Effector memory CD8-positive, alpha-beta T cell (primary cell): ENCODE results near the gene SYCP3.

Source experiments
- ATAC-seq: fragments of 150-1000 bp; cut with Tn5 transposase; replicated peaks from 2 replicates; pipeline ENCODE4 v1.10.0; 2021; ENCODE audit warnings: mild to moderate bottlenecking, moderate library complexity
- DNase-seq, 3 experiments: peaks; one replicate each; pipeline ENCODE4 v3.0.0; 2021
- H3K27ac Mint-ChIP-seq, 2 donors: one replicate each; pipeline ENCODE4 v1.8.0; 2022; ENCODE audit warnings: mild to moderate bottlenecking in 2 of 2, mixed read lengths in 2 of 2, moderate library complexity in 2 of 2
- H3K27me3 Mint-ChIP-seq, 2 donors: one replicate each; pipeline ENCODE4 v1.8.0; 2022; ENCODE audit warnings: mixed read lengths in 2 of 2
- H3K36me3 Mint-ChIP-seq: one replicate; pipeline ENCODE4 v1.8.0; 2022; ENCODE audit warnings: mild to moderate bottlenecking, moderate library complexity, mixed read lengths; ENCODE audit not compliant: insufficient read depth
- H3K4me1 Mint-ChIP-seq, 2 donors: one replicate each; pipeline ENCODE4 v1.8.0; 2022; ENCODE audit warnings: low read depth in 2 of 2, mixed read lengths in 2 of 2
- H3K4me3 Mint-ChIP-seq, 2 donors: one replicate each; pipeline ENCODE4 v1.8.0; 2022; ENCODE audit warnings: mild to moderate bottlenecking in 2 of 2, mixed read lengths in 2 of 2, moderate library complexity in 2 of 2
- H3K9me3 Mint-ChIP-seq, 2 donors: one replicate each; pipeline ENCODE4 v1.8.0; 2022; ENCODE audit warnings: mixed read lengths in 2 of 2
- total RNA-seq, 9 experiments: gene quantifications; one replicate each; lab custom pipeline; 2026; lab: John Stamatoyannopoulos, UW

SYCP3 gene
- total RNA-seq: 0 to 2.2 (median 0.52) reads per million in 9 experiments

DNA sequence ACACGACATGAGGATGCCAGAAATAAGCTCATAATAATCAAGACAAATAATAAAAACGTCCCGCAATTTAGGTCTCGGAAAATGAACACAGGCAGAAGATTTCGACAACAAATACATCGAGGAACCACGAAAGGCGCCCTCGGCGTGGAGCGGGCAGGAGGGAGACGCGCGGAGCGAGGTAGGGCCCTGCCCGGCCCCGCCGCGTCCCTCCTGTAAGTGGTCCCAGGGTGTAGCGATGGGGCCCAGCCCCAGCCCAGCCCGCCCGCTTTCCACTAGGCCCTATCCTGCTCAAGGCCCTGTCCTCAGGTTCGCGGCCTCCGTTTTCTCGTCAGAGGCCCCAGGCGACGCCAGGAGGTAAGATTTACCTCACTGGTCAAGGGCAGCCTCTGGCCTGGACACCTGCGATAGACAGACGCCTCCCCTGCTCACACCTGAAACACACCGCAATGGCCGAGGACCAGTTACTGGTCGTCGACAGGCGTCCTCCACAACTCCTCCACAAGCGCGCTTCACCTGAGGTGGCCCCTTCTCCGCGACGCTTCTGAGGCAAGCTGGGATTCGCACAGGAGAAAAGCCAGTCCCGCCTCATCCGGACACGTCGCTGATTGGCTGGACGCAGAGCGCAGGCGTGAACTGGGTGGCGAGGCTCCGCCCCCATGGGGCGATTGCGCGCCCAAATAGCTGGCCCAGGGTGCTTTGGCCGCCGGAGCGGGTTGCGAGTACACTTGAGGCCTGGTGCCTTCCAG is at the start of gene SYCP3:
SYCP3 (minus strand) TSS at position 543 of the 746 bp plus-strand sequence. CDS start 1,527 bp downstream, outside the sequence.
- DNase-seq (no peak), ATAC-seq (no peak)
- Mint-ChIP-seq H3K27me3 (no peaks in the 10 kb centered on the region), H3K36me3 (peaks cover 9% of the 10 kb centered on the region), H3K9me3 (no peaks in the 10 kb centered on the region), H3K4me3 (no peak within 1 kb of the TSS), H3K27ac (no peak within 1 kb of the TSS), H3K4me1 (peaks cover 12 to 15% of the 10 kb centered on the region in 2 donors)

GRCh38 chr12:101785671-101786070 is 46.4 kb upstream of the SYCP3 start:
- DNase-seq (no peak), ATAC-seq (no peak)
- H3K4me3 Mint-ChIP-seq: no peak overlapping the region
- no peak overlapping the region for H3K27ac Mint-ChIP-seq
- peaks cover 9 to 18% of the 10 kb centered on the region in 2 donors for H3K4me1 Mint-ChIP-seq
- H3K36me3 Mint-ChIP-seq: peaks cover 43% of the 10 kb centered on the region
- no peaks in the 10 kb centered on the region for H3K27me3 Mint-ChIP-seq
- no peaks in the 10 kb centered on the region for H3K9me3 Mint-ChIP-seq

GRCh38 chr12:101784376-101784775 is 45.1 kb upstream of the SYCP3 start:
- H3K36me3 Mint-ChIP-seq: peaks cover 41% of the 10 kb centered on the region
- no peak for ATAC-seq
- peaks cover 8 to 12% of the 10 kb centered on the region in 2 donors for H3K4me1 Mint-ChIP-seq
- no peak for DNase-seq
- no peaks in the 10 kb centered on the region for H3K9me3 Mint-ChIP-seq
- peak overlapping the region; percentile 6 to 63 for H3K27ac Mint-ChIP-seq
- H3K27me3 Mint-ChIP-seq: no peaks in the 10 kb centered on the region
- H3K4me3 Mint-ChIP-seq: no peak overlapping the region

DNA sequence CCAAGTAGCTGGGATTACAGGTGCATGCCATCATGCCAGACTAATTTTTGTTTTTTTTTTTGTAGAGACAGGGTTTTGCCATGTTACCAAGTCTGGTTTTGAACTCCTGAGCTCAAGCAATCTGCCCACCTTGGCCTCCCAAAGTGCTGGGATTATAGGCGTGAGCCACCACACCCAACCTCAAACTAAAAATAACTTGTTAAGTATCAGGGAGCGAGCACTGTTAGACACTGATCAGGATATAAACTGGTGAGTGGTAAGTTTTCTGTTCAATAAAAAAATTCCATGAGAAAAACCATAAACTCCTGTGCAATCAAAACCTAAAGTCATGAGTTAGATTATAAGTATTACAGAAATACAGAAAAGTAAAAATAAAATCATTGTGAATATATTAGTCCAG is 44.6 kb upstream of the SYCP3 start:
- H3K36me3 Mint-ChIP-seq: peaks cover 39% of the 10 kb centered on the region
- H3K9me3 Mint-ChIP-seq: no peaks in the 10 kb centered on the region
- H3K27me3 Mint-ChIP-seq: no peaks in the 10 kb centered on the region
- DNase-seq (no peak), ATAC-seq (no peak)
- H3K27ac Mint-ChIP-seq: peak overlapping the region; percentile 6 to 58
- no peak overlapping the region for H3K4me3 Mint-ChIP-seq
- H3K4me1 Mint-ChIP-seq: peaks cover 8 to 12% of the 10 kb centered on the region in 2 donors

DNA sequence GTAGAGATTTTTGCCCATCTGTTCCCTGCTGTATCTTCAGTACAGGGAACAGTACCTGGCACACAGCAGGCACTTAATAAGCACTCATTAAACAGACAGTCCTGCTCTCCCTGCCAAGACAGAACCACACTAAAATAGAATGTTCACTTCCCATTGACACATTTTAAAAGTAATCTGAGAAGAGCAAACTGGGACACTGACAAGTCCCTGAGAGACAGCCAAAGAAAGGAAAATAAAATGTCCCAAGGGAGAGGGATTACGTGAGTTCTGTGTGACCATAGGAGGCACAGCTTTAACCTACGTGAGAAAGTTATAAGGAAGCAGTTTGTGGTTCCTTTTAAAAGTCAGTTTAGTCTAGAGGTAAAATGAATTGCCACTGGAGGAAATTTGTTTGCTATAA is 43.9 kb upstream of the SYCP3 start:
- ATAC-seq (no peak), DNase-seq (no peak)
- no peaks in the 10 kb centered on the region for H3K9me3 Mint-ChIP-seq
- H3K4me3 Mint-ChIP-seq: no peak overlapping the region
- peak overlapping the region; percentile 18 to 58 for H3K27ac Mint-ChIP-seq
- peaks cover 43% of the 10 kb centered on the region for H3K36me3 Mint-ChIP-seq
- H3K4me1 Mint-ChIP-seq: peaks cover 8 to 12% of the 10 kb centered on the region in 2 donors
- H3K27me3 Mint-ChIP-seq: no peaks in the 10 kb centered on the region

GRCh38 chr12:101782273-101782731 is 43.0 kb upstream of the SYCP3 start:
- ATAC-seq: no peak
- peaks cover 38% of the 10 kb centered on the region for H3K36me3 Mint-ChIP-seq
- peak overlapping the region in 1 of 2 donors; percentile 18 for H3K27ac Mint-ChIP-seq
- DNase-seq: no peak
- no peak overlapping the region for H3K4me3 Mint-ChIP-seq
- H3K4me1 Mint-ChIP-seq: peaks cover 8 to 12% of the 10 kb centered on the region in 2 donors
- no peaks in the 10 kb centered on the region for H3K27me3 Mint-ChIP-seq
- H3K9me3 Mint-ChIP-seq: no peaks in the 10 kb centered on the region

GRCh38 chr12:101781834-101782233 is 42.6 kb upstream of the SYCP3 start:
- H3K9me3 Mint-ChIP-seq: no peaks in the 10 kb centered on the region
- H3K27me3 Mint-ChIP-seq: no peaks in the 10 kb centered on the region
- H3K4me3 Mint-ChIP-seq: no peak overlapping the region
- H3K4me1 Mint-ChIP-seq: peaks cover 8 to 12% of the 10 kb centered on the region in 2 donors
- ATAC-seq: peak; percentile 26
- peak overlapping the region in 1 of 2 donors; percentile 25 for H3K27ac Mint-ChIP-seq
- no peak for DNase-seq
- H3K36me3 Mint-ChIP-seq: peaks cover 34% of the 10 kb centered on the region

GRCh38 chr12:101780599-101780998 is 41.3 kb upstream of the SYCP3 start:
- Mint-ChIP-seq H3K4me3 (no peak overlapping the region), H3K27ac (peak overlapping the region in 1 of 2 donors; percentile 8), H3K36me3 (peaks cover 32% of the 10 kb centered on the region), H3K27me3 (no peaks in the 10 kb centered on the region), H3K4me1 (peaks cover 8 to 12% of the 10 kb centered on the region in 2 donors), H3K9me3 (no peaks in the 10 kb centered on the region)
- DNase-seq: no peak
- no peak for ATAC-seq

GRCh38 chr12:101779626-101780025 is 40.4 kb upstream of the SYCP3 start:
- ATAC-seq (no peak), DNase-seq (no peak)
- Mint-ChIP-seq H3K4me3 (no peak overlapping the region), H3K36me3 (peaks cover 29% of the 10 kb centered on the region), H3K27me3 (no peaks in the 10 kb centered on the region), H3K27ac (peak overlapping the region in 1 of 2 donors; percentile 24), H3K9me3 (no peaks in the 10 kb centered on the region), H3K4me1 (peaks cover 8 to 12% of the 10 kb centered on the region in 2 donors)

DNA sequence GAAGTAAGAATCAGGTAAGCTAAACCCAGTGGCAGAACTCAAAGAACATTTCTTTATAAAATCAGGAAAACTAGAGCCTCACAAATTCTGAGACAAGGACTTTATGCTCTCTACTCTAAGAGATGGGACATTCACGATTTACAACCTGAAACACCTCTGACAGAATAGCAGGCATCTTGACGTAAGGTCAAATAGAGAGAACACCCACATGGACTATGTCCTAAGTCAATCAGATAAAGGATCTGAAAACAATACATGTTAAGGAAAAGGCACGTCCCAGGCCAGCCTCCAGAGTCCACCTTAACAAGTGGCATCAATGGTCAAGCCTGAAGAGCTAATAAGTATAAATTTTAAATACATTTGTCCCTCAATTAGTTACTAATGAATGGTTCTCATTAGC is 39.9 kb upstream of the SYCP3 start:
- ATAC-seq (no peak), DNase-seq (no peak)
- Mint-ChIP-seq H3K4me3 (no peak overlapping the region), H3K36me3 (peaks cover 28% of the 10 kb centered on the region), H3K27ac (no peak overlapping the region), H3K4me1 (peaks cover 8 to 12% of the 10 kb centered on the region in 2 donors), H3K9me3 (no peaks in the 10 kb centered on the region), H3K27me3 (no peaks in the 10 kb centered on the region)

- H3K27ac Mint-ChIP-seq: peak overlapping the region in 1 of 2 donors; percentile 52
- H3K4me1 Mint-ChIP-seq: peaks cover 11 to 16% of the 10 kb centered on the region in 2 donors
- H3K27me3 Mint-ChIP-seq: no peaks in the 10 kb centered on the region
- no peak overlapping the region for H3K4me3 Mint-ChIP-seq
- no peak for DNase-seq
- no peak for ATAC-seq
- peaks cover 25% of the 10 kb centered on the region for H3K36me3 Mint-ChIP-seq
- no peaks in the 10 kb centered on the region for H3K9me3 Mint-ChIP-seq
Measured at GRCh38 chr12:101777978-101778377, 38.7 kb upstream of the SYCP3 start.

- H3K4me1 Mint-ChIP-seq: peaks cover 6 to 11% of the 10 kb centered on the region in 2 donors
- DNase-seq (no peak), ATAC-seq (no peak)
- H3K27ac Mint-ChIP-seq: peak overlapping the region; percentile 30 to 52
- H3K27me3 Mint-ChIP-seq: no peaks in the 10 kb centered on the region
- H3K4me3 Mint-ChIP-seq: no peak overlapping the region
- H3K9me3 Mint-ChIP-seq: no peaks in the 10 kb centered on the region
- peaks cover 27% of the 10 kb centered on the region for H3K36me3 Mint-ChIP-seq
Measured at GRCh38 chr12:101777485-101777884, 38.2 kb upstream of the SYCP3 start.

DNA sequence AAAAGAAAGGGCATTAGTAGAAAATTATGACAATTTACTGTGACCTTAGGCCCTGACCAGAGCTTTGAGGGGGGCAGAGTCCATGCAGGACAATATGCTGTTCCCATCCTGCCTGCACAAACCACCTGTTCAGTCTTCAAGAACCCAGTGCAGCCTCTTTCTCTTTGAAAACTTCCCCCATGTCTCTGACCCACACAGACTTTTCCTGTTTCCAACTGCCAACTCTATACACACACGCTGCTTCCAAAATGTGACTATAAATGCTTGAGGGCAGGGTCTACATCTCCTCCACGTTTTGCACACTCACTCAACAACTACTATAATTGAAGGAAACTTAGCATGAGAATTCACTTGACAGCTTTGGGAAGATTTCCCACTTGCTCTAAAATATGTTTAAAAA is 36.6 kb upstream of the SYCP3 start:
- Mint-ChIP-seq H3K27ac (peak overlapping the region in 1 of 2 donors; percentile 68), H3K9me3 (no peaks in the 10 kb centered on the region), H3K4me3 (no peak overlapping the region), H3K27me3 (no peaks in the 10 kb centered on the region), H3K36me3 (peaks cover 26% of the 10 kb centered on the region), H3K4me1 (peaks cover 2 to 5% of the 10 kb centered on the region in 2 donors)
- DNase-seq (no peak), ATAC-seq (no peak)

- ATAC-seq (peak; percentile 96), DNase-seq (peak; percentile 61 to 69 (median 67))
- Mint-ChIP-seq H3K27ac (peak overlapping the region in 1 of 2 donors; percentile 69), H3K27me3 (no peaks in the 10 kb centered on the region), H3K4me1 (peaks cover 2 to 4% of the 10 kb centered on the region in 2 donors), H3K4me3 (no peak overlapping the region), H3K36me3 (peaks cover 29% of the 10 kb centered on the region), H3K9me3 (no peaks in the 10 kb centered on the region)
Measured at GRCh38 chr12:101773650-101774162, 34.4 kb upstream of the SYCP3 start.
